Psoas muscle (tissue), 8 donors: ENCODE data around the gene UTP11. TPM values are rescaled to one million over a fixed set of nuclear protein-coding genes. Genes with fewer than 3 reads are reported as not detected.
A peak's percentile ranks its signal among the peaks of the same experiment; 100 is the strongest.
"Not testable (repeated sequence)": the region's sequence is repeated elsewhere in the genome, so short reads cannot be mapped to it uniquely, and the experiment has no call there.

Experiments used
- ATAC-seq, 4 donors: fragments of 200-7000 bp; cut with Tn5 transposase; one replicate each; pipeline ENCODE4 v1.9.1; 2020; ENCODE audit warnings: moderate library complexity in 3 of 4, mild to moderate bottlenecking in 2 of 4
- DNase-seq, 2 donors: peaks; one replicate each; pipeline ENCODE4 v3.0.0-alpha.2; 2020
- H3K27ac ChIP-seq: fragments of 200-600 bp; one replicate; pipeline ENCODE4 v1.8.0; 2022
- H3K27me3 ChIP-seq, 3 donors: fragments of 200-600 bp in 1 of 3; one replicate each; pipeline versions ENCODE4 v1.6.1 to v1.8.0; 2013 to 2022; ENCODE audit warnings: low read length in 2 of 3, mild to moderate bottlenecking in 2 of 3, moderate library complexity in 1 of 3; ENCODE audit not compliant: insufficient read depth in 3 of 3
- H3K36me3 ChIP-seq, 2 donors: fragments of 200-600 bp in 1 of 2; one replicate each; pipeline versions ENCODE4 v1.6.1 to v1.8.0; 2013 to 2022; ENCODE audit warnings: low read depth in 1 of 2, mild to moderate bottlenecking in 1 of 2, moderate library complexity in 1 of 2; ENCODE audit not compliant: insufficient read depth in 1 of 2
- H3K4me1 ChIP-seq: fragments of 200-600 bp; one replicate; pipeline ENCODE4 v1.8.0; 2022
- H3K4me3 ChIP-seq: fragments of 200-600 bp; one replicate; pipeline ENCODE4 v1.8.0; 2022; ENCODE audit warnings: mild to moderate bottlenecking
- H3K9me3 ChIP-seq: fragments of 200-600 bp; one replicate; pipeline ENCODE4 v1.8.0; 2022
- CTCF ChIP-seq: fragments of 200-600 bp; IDR thresholded peaks from one replicate; pipeline ENCODE4 v1.8.0; 2022; ENCODE audit warnings: antibody characterized with exemption
- WGBS, 3 donors: extraction: QIAGEN DNeasy Blood & Tissue Kit; methylation state at CpG; one replicate each; pipeline versions ENCODE4 v1.1.6 to v1.1.7; 2013; 5-methylcytosine and 5-hydroxymethylcytosine counted together
- intact Hi-C, 2 donors: fragments of 100-400 bp; cut with DNase I; formaldehyde crosslinking; loops; one replicate each; pipeline versions ENCODE4 v1.11.0 to v1.14.2; 2022
- polyA plus RNA-seq, 3 donors: library from polyadenylated mRNA; stranded (reverse); fragments of 200-250 nt; gene quantifications; one replicate each; pipeline ENCODE4 v1.2.3, GENCODE V29; 2013
- total RNA-seq, 4 donors: library from RNA; stranded (reverse); fragmentation: NEBNext Ultra II Directional in 2 of 4; extraction: Animal tissue kit (Norgen Biotek cat#: 25700) in 2 of 4; gene quantifications; one replicate each; pipeline versions ENCODE4 v1.2.1 to v1.2.4, GENCODE V29; 2021 to 2023
- donor health status: healthy with polysubstance abuse.
- donor health status: DM: no; HTN: no; CAD: no; lungs with moderate emphysema.
- donor health status: Bipolar disorder and iron deficiency.
- donor health status: healthy.
- donor health status: DM: yes; HTN: yes; CAD: no.
- donor health status: DM: no; HTN: no; CAD: no.
- donor health status: DM: no; HTN: no; CAD: no.
- donor health status: DM: yes; HTN: yes; CAD: no.

The UTP11 gene
- total and polyA plus RNA-seq, 7 donors, result 65.2 to 253 (median 155) TPM

GRCh38 chr1:38029081-38029681, 16.6 kb downstream of the UTP11 start:
- H3K4me3 ChIP-seq, result no peak overlapping the region
- no peaks in the 10 kb centered on the region for H3K9me3 ChIP-seq
- H3K36me3 ChIP-seq, result peaks cover 7 to 33% of the 10 kb centered on the region in 2 donors
- intact Hi-C loops, result loop anchor here in 1 of 2 donors (5.0 to 10.0 kb wide), 3 partner anchors 558 to 1864 kb away; no protein-coding TSS in a partner anchor
- ATAC-seq (peak; percentile 37 to 64 (median 57)), DNase-seq (peak; percentile 39 to 75)
- no peaks in the 10 kb centered on the region for H3K27me3 ChIP-seq
- TF ChIP-seq CTCF, result no peak
- peaks cover 68% of the 10 kb centered on the region for H3K4me1 ChIP-seq
- WGBS, 3 donors, result 8 to 12% (median 10%) methylated on average over 23 of the region's 23 CpGs
- peak overlapping the region; percentile 72 for H3K27ac ChIP-seq

- 7 to 13% (median 9%) methylated on average over 11 to 12 of the region's 12 CpGs for WGBS, 3 donors
- peaks cover 5 to 26% of the 10 kb centered on the region in 2 donors for H3K36me3 ChIP-seq
- TF ChIP-seq CTCF, result no peak
- H3K4me1 ChIP-seq, result peaks cover 62% of the 10 kb centered on the region
- intact Hi-C loops, result loop anchor here in 1 of 2 donors (5.0 to 10.0 kb wide), 3 partner anchors 557 to 1865 kb away; no protein-coding TSS in a partner anchor
- H3K27me3 ChIP-seq, result no peaks in the 10 kb centered on the region
- H3K9me3 ChIP-seq, result no peaks in the 10 kb centered on the region
- H3K27ac ChIP-seq, result peak overlapping the region; percentile 72
- peak; percentile 37 to 72 for DNase-seq
- peak; percentile 57 to 71 (median 66) for ATAC-seq
- H3K4me3 ChIP-seq, result peak overlapping the region; percentile 15
Measured at GRCh38 chr1:38029685-38030511, 17.4 kb downstream of the UTP11 start.

GRCh38 chr1:38030596-38031512, 18.3 kb downstream of the UTP11 start:
- Histone ChIP-seq H3K27me3 (no peaks in the 10 kb centered on the region), H3K4me1 (peaks cover 53% of the 10 kb centered on the region), H3K4me3 (no peak overlapping the region), H3K27ac (peak overlapping the region; percentile 72), H3K36me3 (peaks cover 2 to 16% of the 10 kb centered on the region in 2 donors), H3K9me3 (no peaks in the 10 kb centered on the region)
- intact Hi-C loops, result no loop called here
- TF ChIP-seq CTCF, result no peak
- ATAC-seq (peak in 2 of 4 donors; percentile 1 to 4), DNase-seq (no peak)
- 56 to 65% (median 64%) methylated on average over 17 of the region's 17 CpGs for WGBS, 3 donors

GRCh38 chr1:38031513-38031866, 19.0 kb downstream of the UTP11 start:
- Histone ChIP-seq H3K27me3 (no peaks in the 10 kb centered on the region), H3K36me3 (peaks cover 0 to 10% of the 10 kb centered on the region in 2 donors), H3K27ac (peak overlapping the region; percentile 72), H3K4me1 (peaks cover 46% of the 10 kb centered on the region), H3K4me3 (no peak overlapping the region), H3K9me3 (no peaks in the 10 kb centered on the region)
- 35 to 50% (median 45%) methylated on average over 2 to 4 of the region's 4 CpGs for WGBS, 3 donors
- no peak for TF ChIP-seq CTCF
- DNase-seq (no peak), ATAC-seq (no peak)
- intact Hi-C loops, result no loop called here

- H3K36me3 ChIP-seq, intact Hi-C loops, H3K27me3 ChIP-seq, H3K9me3 ChIP-seq, H3K4me3 ChIP-seq, DNase-seq, ATAC-seq, H3K27ac ChIP-seq: not testable (repeated sequence)
- H3K4me1 ChIP-seq, result peaks cover 31% of the 10 kb centered on the region
- WGBS, 3 donors, result 90 to 98% (median 93%) methylated on average over 2 of the region's 2 CpGs
Measured at GRCh38 chr1:38032992-38033391, 20.5 kb downstream of the UTP11 start.
